NCI-H524 (cell line): Measurements from ENCODE around the gene USH1C.

Experiments
- DNase-seq, 2 experiments: peaks; one replicate each; lab custom pipeline; 2025; lab: John Stamatoyannopoulos, UW

Gene USH1C

GRCh38 chr11:17547051-17547577 lies 2.9 kb upstream of the USH1C start, which contains the start of gene OTOG:
Gene OTOG, plus strand, starts transcription at chr11:17547259. Its CDS starts 114 bp downstream, at chr11:17547373.
- peak in 1 of 2 experiments; percentile 30 for DNase-seq

GRCh38 chr11:17546240-17546639 lies 2.0 kb upstream of the USH1C start:
- DNase-seq: no peak

- no peak for DNase-seq
Observed at GRCh38 chr11:17543574-17544180, 539 bp downstream of the USH1C start.

- DNase-seq: no peak
Observed at GRCh38 chr11:17543041-17543440, 1.2 kb downstream of the USH1C start.

DNA sequence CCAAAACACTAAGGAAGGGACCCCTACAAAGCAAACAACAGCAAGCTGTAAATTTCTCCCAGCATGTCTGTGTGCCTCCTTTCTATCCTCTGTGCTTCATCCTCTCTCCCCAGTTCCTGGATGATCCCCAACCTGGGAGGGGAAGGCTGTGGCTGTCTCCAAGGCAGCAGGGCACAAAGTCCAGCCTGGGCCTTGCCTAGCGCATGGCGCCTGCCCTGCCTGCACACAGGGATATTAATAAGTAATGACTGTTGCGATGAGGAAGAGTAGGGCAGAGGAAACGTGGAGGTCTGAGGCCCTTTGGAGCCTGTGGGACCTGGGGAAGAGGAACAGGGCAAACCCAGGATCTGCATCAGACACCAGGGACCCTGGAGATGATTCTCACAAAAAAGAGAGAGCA lies 2.0 kb downstream of the USH1C start:
- no peak for DNase-seq

DNA sequence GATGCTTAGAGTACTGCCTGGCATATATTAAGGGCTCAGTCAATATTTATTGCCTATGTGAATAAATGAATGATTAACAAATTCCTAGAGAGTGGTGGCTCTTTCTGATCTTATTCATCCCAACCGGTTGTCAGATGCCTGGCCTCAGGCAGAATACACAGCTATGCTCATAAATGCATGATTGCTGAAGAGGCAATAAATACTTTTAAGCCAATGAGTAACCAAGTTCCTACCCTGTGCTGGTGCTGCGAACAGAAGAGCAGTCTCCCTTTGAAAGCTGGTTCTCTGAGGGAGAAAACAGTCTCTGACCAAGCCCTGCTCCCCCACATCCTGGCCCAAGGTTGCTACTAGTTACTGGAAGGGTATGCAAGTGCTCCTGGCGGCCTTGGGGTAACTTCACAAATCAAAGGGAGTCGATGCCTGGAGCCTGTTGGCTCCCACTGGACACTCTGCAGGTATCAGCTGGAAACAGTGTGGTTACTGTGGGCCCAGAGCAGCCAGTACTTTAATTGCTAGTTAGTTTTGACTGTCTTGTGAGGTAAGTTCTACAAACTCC lies 2.8 kb downstream of the USH1C start:
- no peak for DNase-seq

- no peak for DNase-seq
Observed at GRCh38 chr11:17540807-17541206, 3.4 kb downstream of the USH1C start.

GRCh38 chr11:17538731-17539130 lies 5.5 kb downstream of the USH1C start:
- no peak for DNase-seq

DNA sequence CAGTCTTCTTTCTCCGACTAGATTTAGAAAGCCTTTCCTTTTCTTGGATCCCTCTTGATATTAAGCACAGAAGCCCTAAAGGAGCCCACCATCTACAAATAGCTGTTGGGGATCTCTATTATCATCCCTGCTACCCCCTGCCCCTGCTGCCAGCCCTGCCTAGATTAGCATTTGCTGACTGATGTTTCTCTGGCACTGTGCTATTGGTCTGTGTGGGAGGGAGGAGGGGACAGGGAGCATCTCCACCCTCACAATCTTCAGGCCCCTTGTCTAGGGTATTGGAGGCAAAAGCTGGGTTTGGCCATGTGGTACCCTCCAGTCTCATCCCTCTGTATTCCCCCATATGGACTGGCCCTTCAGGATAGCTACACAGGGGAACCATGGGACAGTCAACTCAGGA lies 6.2 kb downstream of the USH1C start:
- DNase-seq: no peak

DNA sequence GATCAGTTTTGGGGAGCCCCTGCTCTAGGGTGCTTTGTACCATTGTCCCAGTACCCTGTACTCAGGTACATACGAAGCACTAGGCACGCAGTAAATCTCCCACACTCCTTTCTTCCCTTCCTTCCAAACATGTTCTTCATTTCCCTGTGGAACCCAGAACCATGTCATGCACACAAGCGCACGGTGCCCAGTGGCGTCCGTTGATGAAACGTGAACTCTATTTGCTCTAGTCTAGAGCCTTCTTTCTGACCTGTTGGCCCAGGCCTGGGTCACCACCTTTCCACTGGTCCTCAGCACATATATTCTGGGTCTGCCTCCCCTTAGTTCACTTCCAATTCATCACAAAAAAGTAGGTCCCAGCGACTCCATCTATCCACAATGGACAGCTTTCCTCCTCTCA lies 7.0 kb downstream of the USH1C start:
- no peak for DNase-seq

GRCh38 chr11:17535488-17535887 lies 8.7 kb downstream of the USH1C start:
- DNase-seq: no peak

DNA sequence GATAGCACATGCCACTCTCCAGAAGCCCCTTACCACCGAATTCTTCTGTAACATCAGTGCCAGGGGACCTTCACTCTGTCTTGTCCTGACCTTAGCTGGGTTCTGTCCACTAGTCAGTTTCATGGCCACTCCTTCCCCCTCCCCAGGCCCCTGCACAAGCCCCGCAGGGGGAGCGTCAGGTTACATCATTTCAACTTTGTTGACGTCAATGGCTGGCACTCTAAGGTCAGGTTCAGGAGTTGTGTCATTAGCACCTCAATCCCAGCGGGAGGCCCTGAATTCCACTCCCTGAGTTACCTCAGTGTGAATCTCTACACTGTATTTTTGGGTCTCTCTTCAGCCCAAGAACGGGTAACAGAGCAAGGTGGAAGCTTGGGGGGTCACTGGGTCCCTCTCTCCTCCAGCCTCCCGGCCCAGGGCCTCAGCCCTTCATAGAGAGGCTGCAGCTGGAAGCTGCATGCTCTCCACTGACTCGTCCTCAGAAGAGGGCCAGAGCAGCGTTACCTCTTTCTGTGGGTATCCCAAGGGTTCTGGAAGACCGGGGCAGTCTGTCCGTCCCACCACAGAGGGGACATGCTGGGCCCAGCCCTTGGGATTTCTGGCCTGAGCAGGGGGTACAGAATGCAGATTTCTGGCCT lies 10.3 kb downstream of the USH1C start:
- no peak for DNase-seq

DNA sequence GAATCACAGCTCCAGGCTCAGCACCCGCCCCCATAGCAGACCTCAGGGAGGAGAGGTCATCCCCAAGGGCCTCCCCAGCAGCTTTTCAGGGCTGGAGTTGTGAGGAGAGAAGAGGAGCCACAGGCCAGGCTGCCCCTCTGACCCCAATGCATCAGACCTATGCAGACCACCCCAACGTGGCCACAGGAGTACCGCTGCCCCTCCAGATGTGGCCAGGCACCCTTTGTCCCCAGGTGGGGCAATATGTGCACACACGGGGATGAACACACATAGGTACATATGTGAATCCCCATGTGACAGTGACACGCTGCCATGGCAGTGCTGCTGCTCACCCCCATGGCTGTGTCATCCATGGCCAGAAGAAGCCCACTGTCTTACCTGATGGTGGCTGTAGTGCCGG lies 10.9 kb downstream of the USH1C start:
- no peak for DNase-seq

GRCh38 chr11:17532784-17533183 lies 11.4 kb downstream of the USH1C start:
- no peak for DNase-seq

DNA sequence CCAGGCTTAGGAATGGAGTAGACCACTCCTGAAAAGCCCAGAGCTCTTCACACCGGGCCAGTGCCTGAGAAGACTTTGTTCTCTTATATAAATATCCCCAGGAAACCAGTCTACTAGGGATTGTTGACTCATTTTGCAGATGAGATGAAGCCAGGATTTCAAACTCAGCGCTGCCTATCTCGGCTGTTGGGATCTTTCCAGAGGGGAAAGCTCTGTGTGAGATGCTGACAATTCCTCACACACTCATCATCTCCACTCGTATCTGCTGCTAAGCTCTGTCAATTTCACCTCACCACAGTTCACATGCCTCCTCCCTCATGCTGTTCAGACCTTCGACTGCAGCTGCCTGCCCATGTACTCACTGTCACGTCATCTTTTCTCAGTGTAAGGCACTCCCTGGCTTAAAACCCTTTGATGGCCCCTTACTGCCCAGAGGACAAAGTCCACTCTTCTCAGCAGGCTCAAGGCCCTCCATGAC lies 12.5 kb downstream of the USH1C start:
- DNase-seq: no peak

GRCh38 chr11:17531071-17531600 lies 13.1 kb downstream of the USH1C start:
- no peak for DNase-seq

DNA sequence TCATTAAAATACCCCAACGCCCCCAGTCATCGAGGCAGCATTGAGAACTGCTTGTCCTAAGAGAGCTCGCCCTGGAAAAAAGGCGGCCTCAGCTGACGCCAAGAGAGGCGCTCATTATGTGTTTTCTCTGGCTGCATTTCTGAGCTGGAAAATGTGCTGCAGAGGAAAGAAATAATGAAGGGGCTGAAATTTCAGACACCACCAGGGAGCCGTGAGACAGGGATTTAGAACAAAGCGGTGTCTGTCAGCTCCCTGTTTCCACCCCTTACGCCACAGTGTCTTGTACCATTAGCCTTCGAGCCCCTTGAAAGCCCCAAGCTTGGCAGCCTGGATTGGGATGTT lies 14.4 kb downstream of the USH1C start:
- no peak for DNase-seq

GRCh38 chr11:17528906-17529843 lies 15.0 kb downstream of the USH1C start:
- DNase-seq: peak in 1 of 2 experiments; percentile 35

- DNase-seq: peak in 1 of 2 experiments; percentile 64
Observed at GRCh38 chr11:17528181-17528691, 16.0 kb downstream of the USH1C start.

GRCh38 chr11:17527628-17527995 lies 16.6 kb downstream of the USH1C start:
- no peak for DNase-seq

GRCh38 chr11:17526931-17527627 lies 17.1 kb downstream of the USH1C start:
- no peak for DNase-seq
